Suprapubic skin (tissue), 4 donors: ENCODE measurements around the gene CDKL2. TPM values are rescaled to one million over a fixed set of nuclear protein-coding genes. Genes with fewer than 3 reads are reported as not detected.

Experiments used
- DNase-seq, 2 donors: peaks; one replicate each; pipeline ENCODE4 v3.0.0-alpha.2; 2019; ENCODE audit warnings: low spot score in 2 of 2
- H3K27ac ChIP-seq: fragments of 200-600 bp; sonication (generic); one replicate; pipeline ENCODE4 v1.5.1; 2019
- H3K27me3 ChIP-seq: fragments of 200-600 bp; sonication (generic); one replicate; pipeline ENCODE4 v1.5.1; 2019
- H3K36me3 ChIP-seq: fragments of 200-600 bp; sonication (generic); one replicate; pipeline ENCODE4 v1.5.1; 2019
- H3K4me1 ChIP-seq: fragments of 200-600 bp; sonication (generic); one replicate; pipeline ENCODE4 v1.5.1; 2019
- H3K4me3 ChIP-seq: fragments of 200-600 bp; sonication (generic); one replicate; pipeline ENCODE4 v1.5.1; 2019; ENCODE audit warnings: mild to moderate bottlenecking
- H3K9me3 ChIP-seq: fragments of 200-600 bp; sonication (generic); one replicate; pipeline ENCODE4 v1.5.1; 2019
- EP300 ChIP-seq: sonication (generic); formaldehyde crosslinking; IDR thresholded peaks from one replicate; pipeline ENCODE4 v1.6.1; 2017; ENCODE audit warnings: antibody characterized with exemption
- POLR2A ChIP-seq, 2 donors: fragments of 450-650 bp; IDR thresholded peaks; one replicate each; pipeline ENCODE4 v1.6.1; 2017; ENCODE audit warnings: antibody characterized with exemption in 2 of 2, mild to moderate bottlenecking in 2 of 2, moderate library complexity in 2 of 2
- POLR2AphosphoS5 ChIP-seq, 3 donors: sonication (generic); formaldehyde crosslinking; IDR thresholded peaks; one replicate each; pipeline ENCODE4 v1.6.1; 2017; ENCODE audit warnings: antibody characterized with exemption in 3 of 3
- WGBS: methylation state at CpG from one replicate; pipeline ENCODE4 v1.1.5; 2018; 5-methylcytosine and 5-hydroxymethylcytosine counted together
- total RNA-seq, 4 donors: library from RNA; depleted of rRNA; stranded (reverse); fragments of >200 nt; gene quantifications; one replicate each; pipeline ENCODE4 v1.1.0, GENCODE V29; 2016
- TF ChIP-seq, protein P1 (sequence below), 2 donors: fragments of 200-600 bp in 1 of 2; fragments of 450-650 bp in 1 of 2; sonication (generic) in 1 of 2; IDR thresholded peaks; one replicate each; pipeline ENCODE4 v1.5.1; 2016 to 2019; ENCODE audit warnings: antibody characterized with exemption in 2 of 2, mild to moderate bottlenecking in 1 of 2, moderate library complexity in 1 of 2

The CDKL2 gene
- total RNA-seq, 4 donors from 2014 or later = 1.3 to 2.0 (median 1.8) TPM; not detected in 1

DNA sequence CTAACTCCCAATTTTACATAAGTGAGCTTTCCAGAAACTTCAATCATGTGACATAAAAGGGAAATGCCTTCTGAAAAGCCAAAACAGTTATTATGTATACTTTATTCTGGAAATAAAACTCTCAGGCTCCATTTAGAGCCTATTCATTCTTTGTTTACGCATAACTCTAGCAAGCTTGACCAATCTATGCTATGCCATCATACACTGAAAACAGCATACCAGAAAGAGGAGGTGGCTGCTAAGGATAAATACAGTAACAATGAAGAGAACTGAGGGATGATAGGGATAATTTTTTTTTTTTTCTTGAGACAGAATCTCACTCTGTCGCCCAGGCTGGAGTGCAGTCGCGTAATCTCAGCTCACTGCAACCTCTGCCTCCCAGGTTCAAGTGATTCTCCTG lies 24.4 kb downstream of the CDKL2 start:
- Histone ChIP-seq H3K4me3 (no peak overlapping the region), H3K4me1 (no peaks in the 10 kb centered on the region), H3K9me3 (no peaks in the 10 kb centered on the region), H3K27me3 (no peaks in the 10 kb centered on the region), H3K36me3 (no peaks in the 10 kb centered on the region), H3K27ac (no peak overlapping the region)
- WGBS = 86% methylated on average over 4 of the region's 4 CpGs
- DNase-seq = no peak
- TF ChIP-seq, protein P1, sequence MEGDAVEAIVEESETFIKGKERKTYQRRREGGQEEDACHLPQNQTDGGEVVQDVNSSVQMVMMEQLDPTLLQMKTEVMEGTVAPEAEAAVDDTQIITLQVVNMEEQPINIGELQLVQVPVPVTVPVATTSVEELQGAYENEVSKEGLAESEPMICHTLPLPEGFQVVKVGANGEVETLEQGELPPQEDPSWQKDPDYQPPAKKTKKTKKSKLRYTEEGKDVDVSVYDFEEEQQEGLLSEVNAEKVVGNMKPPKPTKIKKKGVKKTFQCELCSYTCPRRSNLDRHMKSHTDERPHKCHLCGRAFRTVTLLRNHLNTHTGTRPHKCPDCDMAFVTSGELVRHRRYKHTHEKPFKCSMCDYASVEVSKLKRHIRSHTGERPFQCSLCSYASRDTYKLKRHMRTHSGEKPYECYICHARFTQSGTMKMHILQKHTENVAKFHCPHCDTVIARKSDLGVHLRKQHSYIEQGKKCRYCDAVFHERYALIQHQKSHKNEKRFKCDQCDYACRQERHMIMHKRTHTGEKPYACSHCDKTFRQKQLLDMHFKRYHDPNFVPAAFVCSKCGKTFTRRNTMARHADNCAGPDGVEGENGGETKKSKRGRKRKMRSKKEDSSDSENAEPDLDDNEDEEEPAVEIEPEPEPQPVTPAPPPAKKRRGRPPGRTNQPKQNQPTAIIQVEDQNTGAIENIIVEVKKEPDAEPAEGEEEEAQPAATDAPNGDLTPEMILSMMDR (IDR thresholded peaks at IDR 0.05) = no peak
- no peak for TF ChIP-seq POLR2A (IDR thresholded peaks at IDR 0.05)

- H3K4me1 ChIP-seq = no peaks in the 10 kb centered on the region
- H3K4me3 ChIP-seq = no peak overlapping the region
- WGBS = 81% methylated on average over 4 of the region's 4 CpGs
- TF ChIP-seq EP300 = no peak
- TF ChIP-seq POLR2A (IDR thresholded peaks at IDR 0.05) = no peak
- TF ChIP-seq POLR2AphosphoS5 (IDR thresholded peaks at IDR 0.05) = no peak
- TF ChIP-seq, protein P1 (IDR thresholded peaks at IDR 0.05) = no peak
- H3K27ac ChIP-seq = no peak overlapping the region
- no peaks in the 10 kb centered on the region for H3K27me3 ChIP-seq
- H3K36me3 ChIP-seq = no peaks in the 10 kb centered on the region
- DNase-seq = no peak
- H3K9me3 ChIP-seq = no peaks in the 10 kb centered on the region
Measured at GRCh38 chr4:75599647-75600046, 30.7 kb downstream of the CDKL2 start.

DNA sequence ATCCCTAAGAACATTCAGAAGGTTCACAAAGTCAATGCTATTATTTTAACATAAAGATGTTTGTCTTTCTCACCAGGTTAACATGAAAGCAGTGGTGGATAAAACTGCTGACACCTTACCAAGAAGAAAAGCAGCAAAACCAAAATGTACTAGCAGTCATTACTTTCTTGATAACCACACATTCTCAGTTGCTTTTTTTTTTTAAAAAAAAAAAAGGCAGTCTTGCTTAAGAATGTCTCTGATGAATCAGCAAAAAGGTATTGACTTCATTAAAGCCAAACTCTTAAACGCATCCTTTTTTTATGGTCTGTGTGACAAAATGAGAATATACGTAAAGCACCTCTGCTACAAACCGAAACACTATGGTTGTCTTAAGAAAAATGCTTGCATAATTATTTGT lies 31.9 kb downstream of the CDKL2 start:
- H3K27ac ChIP-seq = no peak overlapping the region
- DNase-seq = no peak
- no peak for TF ChIP-seq POLR2AphosphoS5 (IDR thresholded peaks at IDR 0.05)
- TF ChIP-seq POLR2A (IDR thresholded peaks at IDR 0.05) = no peak
- TF ChIP-seq, protein P1 (IDR thresholded peaks at IDR 0.05) = no peak
- TF ChIP-seq EP300 = no peak
- H3K9me3 ChIP-seq = no peaks in the 10 kb centered on the region
- 79% methylated on average over 3 of the region's 3 CpGs for WGBS
- H3K4me3 ChIP-seq = no peak overlapping the region
- no peaks in the 10 kb centered on the region for H3K36me3 ChIP-seq
- H3K4me1 ChIP-seq = no peaks in the 10 kb centered on the region
- H3K27me3 ChIP-seq = no peaks in the 10 kb centered on the region

DNA sequence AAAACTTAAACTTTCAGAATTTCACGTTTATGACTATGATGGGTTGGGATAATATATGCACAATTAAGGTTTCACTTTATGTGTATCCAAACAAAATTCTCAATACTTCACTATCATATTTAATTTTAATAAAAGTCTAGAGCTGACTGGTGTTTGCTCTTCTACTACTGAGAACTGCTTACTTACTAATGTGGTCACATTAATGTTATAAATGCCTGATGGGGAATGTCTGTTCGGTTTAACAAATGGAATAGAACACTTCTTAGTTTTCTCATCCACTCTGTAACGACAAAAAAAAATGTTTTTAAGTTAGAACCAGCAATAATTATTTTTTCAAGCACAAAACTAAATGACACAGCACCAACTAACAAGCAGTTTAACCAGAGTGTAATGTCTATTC lies 34.3 kb downstream of the CDKL2 start:
- no peak overlapping the region for H3K4me3 ChIP-seq
- H3K36me3 ChIP-seq = no peaks in the 10 kb centered on the region
- no peak for DNase-seq
- no peak overlapping the region for H3K27ac ChIP-seq
- TF ChIP-seq, protein P1 (IDR thresholded peaks at IDR 0.05) = no peak
- no peak for TF ChIP-seq EP300
- no peak for TF ChIP-seq POLR2AphosphoS5 (IDR thresholded peaks at IDR 0.05)
- no peak for TF ChIP-seq POLR2A (IDR thresholded peaks at IDR 0.05)
- no peaks in the 10 kb centered on the region for H3K4me1 ChIP-seq
- no peaks in the 10 kb centered on the region for H3K9me3 ChIP-seq
- WGBS = 83% methylated on average over 3 of the region's 3 CpGs
- no peaks in the 10 kb centered on the region for H3K27me3 ChIP-seq

GRCh38 chr4:75593393-75593792 lies 36.9 kb downstream of the CDKL2 start:
- H3K27me3 ChIP-seq = no peaks in the 10 kb centered on the region
- DNase-seq = no peak
- WGBS = 86% methylated on average over 1 of the region's 1 CpG
- no peaks in the 10 kb centered on the region for H3K36me3 ChIP-seq
- H3K9me3 ChIP-seq = no peaks in the 10 kb centered on the region
- TF ChIP-seq POLR2A (IDR thresholded peaks at IDR 0.05) (no peak), EP300 (no peak), POLR2AphosphoS5 (IDR thresholded peaks at IDR 0.05) (no peak)
- no peaks in the 10 kb centered on the region for H3K4me1 ChIP-seq
- H3K4me3 ChIP-seq = no peak overlapping the region
- no peak overlapping the region for H3K27ac ChIP-seq

DNA sequence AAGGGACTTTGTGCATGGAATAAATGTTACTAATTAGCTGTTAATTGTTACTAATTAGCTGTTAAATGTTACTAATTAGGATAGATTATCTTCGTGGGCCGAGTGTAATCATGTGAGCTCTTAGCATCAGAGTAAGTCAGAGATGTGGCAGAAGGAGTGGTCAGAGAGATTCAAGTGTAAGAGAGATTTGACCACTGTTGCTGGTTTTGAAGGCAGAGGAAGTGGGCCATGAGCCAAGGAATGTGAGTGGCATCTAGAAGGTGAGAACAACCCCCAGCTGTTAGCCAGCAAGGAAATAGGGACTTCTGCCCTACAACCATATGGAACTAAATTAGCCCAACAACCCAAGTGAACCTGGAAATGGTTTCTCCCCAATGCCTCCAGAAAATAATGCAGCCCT lies 46.3 kb downstream of the CDKL2 start:
- H3K9me3 ChIP-seq = no peaks in the 10 kb centered on the region
- WGBS = 76% methylated on average over 2 of the region's 2 CpGs
- no peak for TF ChIP-seq POLR2A (IDR thresholded peaks at IDR 0.05)
- no peak for TF ChIP-seq POLR2AphosphoS5 (IDR thresholded peaks at IDR 0.05)
- TF ChIP-seq EP300 = no peak
- TF ChIP-seq, protein P1 (IDR thresholded peaks at IDR 0.05) = no peak
- no peaks in the 10 kb centered on the region for H3K27me3 ChIP-seq
- H3K27ac ChIP-seq = no peak overlapping the region
- DNase-seq = no peak
- H3K4me3 ChIP-seq = no peak overlapping the region
- no peaks in the 10 kb centered on the region for H3K36me3 ChIP-seq
- H3K4me1 ChIP-seq = no peaks in the 10 kb centered on the region
